ENCODE measurements around the gene TRIM2.
"Not testable (repeated sequence)": the region's sequence is repeated elsewhere in the genome, so short reads cannot be mapped to it uniquely, and the experiment has no call there.

TRIM2 gene

DNA sequence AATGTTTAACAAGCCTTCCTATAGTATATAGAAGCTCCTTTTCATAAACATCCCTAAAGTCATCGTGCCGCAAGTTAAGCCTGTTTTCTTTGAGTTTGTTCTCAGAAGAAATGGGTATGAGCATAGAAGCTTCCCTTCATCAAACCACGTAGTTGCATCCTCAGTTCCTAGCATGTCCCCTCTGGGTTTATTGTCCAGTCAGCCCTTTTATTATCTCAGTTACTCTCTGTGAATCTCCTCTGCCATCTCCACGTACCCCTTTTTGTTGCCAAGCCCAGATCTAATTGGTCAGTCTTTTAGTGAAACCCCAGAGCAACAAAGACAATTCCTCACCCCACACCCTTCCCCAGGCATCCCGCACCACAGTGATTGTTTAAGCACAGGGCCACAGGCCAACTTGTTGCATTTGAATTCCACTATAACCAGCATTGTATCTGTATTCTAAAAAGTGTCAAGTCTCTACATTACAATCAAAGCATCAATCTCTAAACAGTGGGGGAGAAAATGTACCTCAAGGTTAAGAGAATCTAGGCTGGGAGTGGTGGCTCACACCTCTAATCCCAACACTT, 12.4 kb upstream of the TRIM2 start:
- no peak for DNase-seq

DNA sequence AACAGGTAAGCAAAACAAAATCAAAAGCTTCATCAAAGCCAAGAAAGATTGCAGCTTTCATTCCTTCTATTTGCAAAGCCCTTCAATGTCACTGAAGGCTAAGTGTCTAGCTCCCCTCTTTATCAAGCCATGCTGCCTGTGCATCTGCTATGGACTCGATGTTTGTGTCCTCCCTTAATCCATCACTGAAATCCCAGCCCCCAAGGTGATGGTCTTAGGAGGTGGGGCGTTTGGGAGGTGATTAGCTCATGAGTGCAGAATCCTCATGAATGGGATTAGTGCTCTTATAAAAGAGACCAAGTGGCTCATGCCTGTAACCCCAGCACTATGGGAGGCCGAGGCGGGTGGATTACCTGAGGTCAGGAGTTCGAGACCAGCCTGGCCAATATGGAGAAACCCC, 6.9 kb upstream of the TRIM2 start:
- DNase-seq = no peak

DNA sequence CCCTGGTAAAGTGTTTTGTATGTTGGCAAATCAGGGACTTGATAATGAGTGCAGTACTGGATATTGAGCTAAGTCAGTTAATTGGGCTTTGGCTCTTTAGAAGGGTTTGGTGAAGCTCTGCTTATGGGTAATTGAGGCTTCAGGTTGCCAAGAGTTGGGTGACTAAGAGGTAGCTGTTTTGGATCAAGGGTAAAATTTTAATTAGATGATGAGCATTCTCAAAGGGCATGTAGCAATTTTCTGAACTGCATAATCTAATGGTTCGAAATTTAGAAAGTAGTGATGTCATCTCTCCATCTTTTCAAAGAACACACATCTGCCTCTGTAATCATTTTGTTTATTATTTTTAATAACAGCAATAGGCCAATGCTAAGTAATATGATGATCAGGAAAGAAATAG, 5.5 kb upstream of the TRIM2 start:
- DNase-seq = no peak

DNA sequence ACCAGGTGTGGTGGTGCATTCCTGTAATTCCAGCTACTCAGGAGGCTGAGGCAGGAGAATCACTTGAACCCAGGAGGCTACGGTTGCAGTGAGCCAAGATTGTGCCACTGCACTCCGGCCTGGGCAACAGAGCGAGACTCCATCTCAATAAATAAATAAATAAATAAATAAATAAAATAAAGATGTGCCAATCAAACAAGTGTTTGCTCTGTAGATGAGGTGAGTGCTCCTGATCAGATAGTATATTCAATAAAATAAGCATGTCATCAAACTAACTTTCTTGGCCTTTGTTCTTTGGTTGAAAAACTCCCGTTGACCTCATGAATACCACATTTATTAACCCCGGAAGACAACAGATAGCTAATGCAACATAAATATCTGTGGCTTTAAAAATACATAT, 497 bp upstream of the TRIM2 start:
- not testable (repeated sequence) for DNase-seq

DNA sequence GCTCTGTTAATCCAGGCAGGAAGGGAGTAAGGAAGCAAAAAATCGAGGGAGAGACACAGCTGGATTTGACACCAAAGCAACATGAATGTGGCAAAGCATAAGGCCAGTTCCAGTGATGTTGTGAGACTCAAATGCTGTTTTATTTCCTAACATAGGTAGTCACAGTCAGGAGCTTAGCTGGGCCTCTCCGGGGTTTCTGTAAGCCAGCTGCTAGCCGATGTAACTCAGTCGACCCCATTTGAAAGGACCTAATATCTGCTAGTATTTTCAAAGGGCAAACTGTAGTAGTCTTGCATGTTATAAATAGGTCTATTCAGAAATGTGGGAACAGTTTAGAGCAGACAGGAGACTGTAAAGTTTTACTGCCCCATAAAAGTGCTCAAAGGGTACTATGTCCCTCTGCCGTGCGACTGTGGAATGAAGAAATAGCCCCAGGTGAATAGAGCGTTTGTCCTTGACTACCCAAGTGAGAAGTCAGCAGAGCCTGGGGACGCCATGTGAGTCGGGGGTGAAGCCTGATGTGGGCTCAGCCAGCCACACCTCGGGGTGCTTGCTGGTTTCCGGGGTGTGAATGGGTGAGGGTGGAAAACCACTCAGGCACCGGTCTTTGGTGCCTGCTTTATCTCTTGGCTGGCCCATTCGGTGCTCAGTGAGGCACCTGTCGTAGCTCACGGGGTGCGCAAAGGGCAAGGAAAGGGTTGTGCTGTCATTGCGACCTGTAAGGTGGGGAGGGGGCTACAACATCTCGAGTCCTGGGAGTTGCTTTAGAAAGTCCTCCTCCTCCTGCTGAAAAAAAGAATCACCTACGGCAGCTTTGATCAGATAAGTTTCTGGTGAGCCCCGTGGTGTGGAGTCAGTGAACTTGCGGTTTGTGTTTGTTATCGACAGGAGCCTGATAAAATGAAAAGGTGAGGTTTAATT, 745 bp downstream of the TRIM2 start:
- DNase-seq = no peak

DNA sequence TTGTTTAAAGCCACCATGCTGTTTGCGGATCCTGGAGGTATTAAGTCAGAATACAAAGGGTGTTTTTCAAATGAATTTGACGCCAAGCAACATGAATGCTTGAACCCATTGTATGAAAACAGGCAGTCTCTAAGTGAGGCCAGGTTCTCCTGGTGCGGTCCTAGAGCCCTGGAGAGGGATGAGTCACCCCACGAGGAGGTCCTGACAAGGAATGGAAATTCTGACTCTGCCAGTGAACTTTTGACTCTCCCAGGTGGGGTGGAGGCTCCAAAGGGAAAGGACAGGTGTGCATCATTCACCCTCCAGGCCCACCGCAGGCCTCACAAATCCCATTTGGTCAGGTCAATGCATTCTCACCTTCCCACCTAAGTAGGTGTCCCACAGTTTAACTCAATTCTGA, 1.5 kb downstream of the TRIM2 start:
- no peak for DNase-seq

DNA sequence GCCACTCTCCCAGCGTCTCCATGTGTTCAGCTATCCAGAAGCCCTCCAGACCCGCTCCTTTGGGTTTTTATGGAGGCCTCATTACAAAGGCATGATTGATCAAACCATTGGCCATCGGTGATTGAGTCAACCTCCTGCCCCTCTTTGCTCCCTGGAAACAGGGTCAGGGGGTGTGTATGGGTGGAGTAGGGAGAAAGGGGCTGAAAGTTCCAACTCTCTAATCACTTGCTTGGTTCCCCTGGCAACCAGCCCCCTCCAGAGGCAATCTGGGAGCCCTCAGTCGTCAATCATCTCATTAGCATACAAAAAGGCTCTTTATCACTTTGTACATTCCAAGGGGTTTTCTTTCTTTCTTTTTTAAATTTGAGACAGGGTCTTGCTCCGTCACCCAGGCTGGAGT, 2.3 kb downstream of the TRIM2 start:
- no peak for DNase-seq

DNA sequence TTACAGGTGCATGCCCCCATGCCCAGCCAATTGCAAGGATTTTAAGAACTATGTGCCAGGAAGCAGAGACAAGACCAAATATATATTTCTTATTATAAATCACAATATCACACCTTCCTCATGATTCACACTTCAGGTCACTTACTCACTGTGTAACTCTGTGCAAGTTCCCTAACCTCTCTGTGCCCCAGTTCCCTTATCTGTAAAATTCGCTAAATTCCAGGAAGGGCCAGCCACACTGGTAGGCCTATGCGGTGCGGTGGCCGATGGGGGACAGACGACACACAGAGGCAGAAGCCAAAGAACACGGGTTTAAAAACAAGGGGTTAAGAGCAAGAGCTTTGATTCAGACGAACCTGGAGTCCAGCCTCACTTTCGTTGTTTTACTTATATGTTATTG, 2.8 kb downstream of the TRIM2 start:
- DNase-seq = no peak

DNA sequence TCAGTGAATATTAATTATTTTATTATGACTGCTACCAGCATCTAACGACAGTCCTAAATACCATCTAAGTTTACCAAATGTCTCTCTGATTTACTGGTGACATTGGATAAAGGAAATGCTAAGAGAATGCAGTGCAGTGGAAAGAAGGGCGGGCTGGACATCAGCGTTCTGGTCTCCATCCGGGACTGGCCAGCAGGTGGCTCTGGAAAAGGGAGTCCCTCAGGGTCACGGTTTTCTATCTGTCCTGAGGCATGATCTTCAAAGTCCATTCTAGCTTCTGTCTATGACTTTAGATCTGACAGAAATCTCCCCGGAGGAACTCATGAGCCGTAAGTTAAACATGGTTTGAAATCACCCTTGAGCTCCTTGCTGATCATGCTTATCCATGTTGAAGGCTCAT, 3.3 kb downstream of the TRIM2 start:
- no peak for DNase-seq

DNA sequence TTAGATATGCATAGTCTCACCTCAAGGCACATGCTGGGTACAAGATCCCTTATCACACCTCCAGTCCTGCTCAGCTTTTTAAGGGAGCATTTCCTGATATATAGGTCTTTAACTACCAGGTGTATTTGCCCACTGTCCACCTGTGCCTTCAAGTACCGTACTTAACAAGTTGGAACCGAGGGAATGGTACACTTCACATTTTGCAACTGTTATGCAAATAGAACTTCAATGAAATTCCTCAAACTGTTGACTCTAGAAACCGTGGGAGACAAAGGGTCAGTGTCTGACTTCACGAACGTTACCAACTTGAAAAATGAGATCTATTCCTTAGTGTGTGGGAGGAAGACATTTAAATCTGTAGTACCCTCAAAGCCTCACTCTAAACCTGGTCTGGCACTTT, 5.2 kb downstream of the TRIM2 start:
- no peak for DNase-seq

DNA sequence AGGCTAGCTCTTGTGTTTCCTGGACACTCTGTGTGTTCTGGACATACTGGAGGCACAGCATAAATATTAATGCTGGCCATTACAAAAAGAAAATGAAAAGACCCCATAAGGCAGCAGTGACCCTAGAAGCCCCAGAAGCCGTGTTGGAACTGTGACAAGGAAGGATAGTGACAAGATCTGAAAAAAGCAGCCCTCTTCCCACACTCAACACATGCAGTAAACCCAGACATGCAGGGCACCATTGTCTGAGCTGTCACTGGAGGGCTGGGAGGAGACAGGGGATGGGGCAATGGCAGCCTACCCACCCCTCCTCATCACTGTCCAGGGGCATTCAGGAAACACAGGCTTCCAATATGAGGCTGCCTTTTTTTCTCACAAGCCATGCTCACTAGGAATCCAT, 6.5 kb downstream of the TRIM2 start:
- DNase-seq = no peak

DNA sequence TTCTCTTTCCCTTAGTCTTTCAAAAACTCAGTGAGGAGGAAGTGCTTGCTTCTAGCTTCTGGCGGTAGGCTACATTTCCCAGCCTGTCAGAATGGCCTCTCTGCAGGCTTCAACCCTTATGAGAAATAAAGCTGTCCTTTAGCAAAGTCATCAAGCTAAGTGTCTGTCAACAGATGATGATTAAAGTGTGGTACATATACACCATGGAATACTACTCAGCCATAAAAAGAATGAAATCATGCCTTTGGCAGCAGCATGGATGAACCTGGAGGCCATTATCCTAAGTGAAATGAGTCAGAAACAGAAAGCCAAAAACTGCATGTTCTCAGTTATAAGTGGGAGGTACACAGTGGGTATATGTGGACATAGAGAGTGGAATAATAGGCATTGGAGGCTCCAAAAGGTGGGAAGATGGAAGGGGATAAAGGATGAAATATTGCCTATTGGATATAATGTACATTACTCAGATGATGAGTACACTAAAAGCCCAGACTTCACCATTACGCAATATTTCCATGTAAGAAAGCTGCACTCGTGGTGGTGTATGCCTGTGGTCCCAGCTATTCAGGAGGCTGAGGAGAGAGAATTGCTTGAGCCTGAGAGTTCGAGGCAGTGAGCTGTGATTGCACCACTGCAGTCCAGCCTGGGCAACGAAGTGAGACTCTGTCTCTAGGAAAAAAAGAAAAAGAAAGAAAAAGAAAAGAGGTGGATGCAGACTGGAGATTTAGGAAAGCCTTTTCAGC, 7.9 kb downstream of the TRIM2 start:
- DNase-seq = no peak

DNA sequence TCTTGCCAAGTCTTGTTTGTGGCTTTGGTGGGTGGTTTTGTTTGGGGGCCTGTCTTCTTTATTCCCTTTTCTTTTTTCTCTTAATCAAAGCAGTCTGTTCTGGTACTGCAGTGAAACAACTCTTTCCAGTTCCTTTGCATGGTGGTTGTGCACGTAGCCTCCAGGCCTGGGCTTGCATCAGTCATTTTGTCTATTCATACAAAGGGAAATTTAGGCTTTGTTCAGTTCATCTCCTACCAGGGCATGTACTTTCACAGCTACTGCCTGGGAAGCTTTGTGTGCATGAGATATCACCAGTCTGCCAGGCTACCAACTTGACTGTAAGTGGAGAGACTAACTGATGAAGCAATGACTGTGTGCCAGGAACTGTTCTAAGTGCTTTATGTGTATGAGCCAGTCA, 8.5 kb downstream of the TRIM2 start:
- DNase-seq = no peak

DNA sequence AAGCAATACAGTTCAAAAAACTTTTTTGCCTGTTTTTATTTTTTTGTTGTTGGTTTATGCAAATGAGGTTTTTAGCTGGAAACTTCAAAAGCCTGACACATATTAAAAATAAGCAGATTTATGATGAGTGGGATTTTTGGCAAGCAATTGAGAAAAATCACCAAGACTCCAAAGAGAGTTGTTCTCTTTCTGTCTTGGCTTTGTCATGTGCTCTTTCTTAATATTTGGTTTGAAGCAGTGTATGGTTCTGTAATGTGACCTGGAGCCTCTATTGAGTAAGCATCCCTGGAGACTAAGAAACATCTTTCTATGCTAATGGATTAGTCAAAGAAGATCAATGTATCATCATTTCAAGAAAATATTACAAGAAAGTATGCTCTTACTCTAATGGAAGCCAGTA, 11.7 kb downstream of the TRIM2 start:
- DNase-seq = no peak

DNA sequence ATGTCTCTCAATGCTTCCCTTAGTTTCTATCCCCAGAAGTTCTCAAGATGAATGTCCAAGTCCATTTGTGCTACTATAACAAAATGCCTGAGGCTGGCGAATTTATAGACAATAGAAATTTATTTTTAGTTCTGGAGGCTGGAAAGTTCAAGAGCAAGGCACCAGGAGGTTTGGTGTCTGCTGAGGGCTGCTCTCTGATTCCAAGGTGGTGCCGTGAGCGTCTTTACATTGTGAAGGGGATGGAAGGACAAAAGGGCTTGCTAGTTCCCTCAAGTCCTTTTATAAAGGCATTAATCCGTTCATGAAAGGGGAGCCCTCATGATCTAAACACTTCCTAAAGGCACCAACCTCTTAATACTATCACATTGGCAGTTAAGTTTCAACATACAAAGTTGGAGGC, 12.3 kb downstream of the TRIM2 start:
- no peak for DNase-seq

DNA sequence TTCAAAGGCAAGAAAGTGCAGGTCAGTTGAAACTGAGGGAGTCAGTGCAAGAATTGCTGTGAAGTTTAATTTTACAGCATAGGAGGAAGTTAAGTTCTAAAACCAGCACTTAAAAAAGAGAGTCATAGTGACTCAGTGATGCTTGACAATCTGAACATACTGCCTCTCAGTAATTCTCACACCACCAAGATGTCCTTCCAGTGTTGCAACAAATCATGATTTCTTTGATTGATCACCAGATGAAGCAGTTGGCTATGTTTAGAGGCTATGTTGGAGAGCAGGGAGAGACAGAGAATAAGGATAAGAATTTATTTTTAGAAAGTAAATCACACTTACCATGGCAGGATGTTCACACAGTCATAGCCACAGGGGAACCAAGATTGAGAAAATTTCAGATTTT, 13.2 kb downstream of the TRIM2 start:
- DNase-seq = no peak

DNA sequence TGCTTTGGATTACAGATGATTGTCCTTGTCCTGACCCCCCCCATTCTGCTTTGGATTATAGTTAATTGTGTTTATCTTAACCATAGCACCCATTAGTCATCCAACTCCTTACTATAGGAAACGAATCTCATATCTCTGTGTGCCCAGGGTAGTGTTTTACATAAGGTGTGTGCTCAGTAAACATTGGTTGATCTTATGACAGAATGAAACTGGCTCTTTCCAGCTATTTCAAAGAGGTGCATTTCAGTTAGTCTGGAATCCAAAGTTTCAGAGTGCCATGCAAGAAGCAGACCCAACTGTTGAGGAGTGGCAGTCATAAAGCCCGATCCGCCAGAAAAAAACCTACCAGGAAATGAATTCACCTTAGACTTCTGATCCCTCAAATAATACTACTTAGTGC, 14.7 kb downstream of the TRIM2 start:
- no peak for DNase-seq

DNA sequence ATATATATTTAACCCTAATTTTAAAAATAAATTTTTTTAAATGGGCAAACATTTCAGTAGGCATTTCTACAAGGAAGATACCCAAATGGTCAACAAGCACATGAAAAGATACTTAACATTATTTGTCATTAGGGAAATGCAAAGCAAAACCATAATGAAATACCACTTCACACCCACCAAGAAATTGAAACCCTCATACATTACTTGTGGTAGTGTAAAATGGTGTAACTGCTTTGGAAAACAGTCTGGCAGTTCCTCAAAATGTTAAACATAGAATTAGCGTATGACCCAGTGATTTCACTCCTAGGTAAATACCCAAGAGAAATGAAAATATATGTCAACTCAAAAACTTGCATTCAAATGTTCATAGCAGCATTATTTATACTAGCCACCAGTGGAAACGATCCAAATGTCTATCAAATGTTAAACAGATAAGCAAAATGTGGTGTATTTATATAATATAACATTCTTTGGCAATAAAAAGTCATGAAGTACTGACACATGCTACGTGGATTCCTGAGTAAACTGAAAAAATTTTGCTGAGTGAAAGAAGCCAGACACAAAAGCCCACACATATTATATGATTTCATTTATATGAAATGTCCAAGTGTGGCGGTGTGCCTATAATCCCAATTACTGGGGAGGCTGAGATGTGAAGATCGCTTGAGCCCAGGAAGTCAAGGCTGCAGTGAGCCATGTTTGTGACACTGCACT, 16.6 kb downstream of the TRIM2 start:
- DNase-seq = no peak

DNA sequence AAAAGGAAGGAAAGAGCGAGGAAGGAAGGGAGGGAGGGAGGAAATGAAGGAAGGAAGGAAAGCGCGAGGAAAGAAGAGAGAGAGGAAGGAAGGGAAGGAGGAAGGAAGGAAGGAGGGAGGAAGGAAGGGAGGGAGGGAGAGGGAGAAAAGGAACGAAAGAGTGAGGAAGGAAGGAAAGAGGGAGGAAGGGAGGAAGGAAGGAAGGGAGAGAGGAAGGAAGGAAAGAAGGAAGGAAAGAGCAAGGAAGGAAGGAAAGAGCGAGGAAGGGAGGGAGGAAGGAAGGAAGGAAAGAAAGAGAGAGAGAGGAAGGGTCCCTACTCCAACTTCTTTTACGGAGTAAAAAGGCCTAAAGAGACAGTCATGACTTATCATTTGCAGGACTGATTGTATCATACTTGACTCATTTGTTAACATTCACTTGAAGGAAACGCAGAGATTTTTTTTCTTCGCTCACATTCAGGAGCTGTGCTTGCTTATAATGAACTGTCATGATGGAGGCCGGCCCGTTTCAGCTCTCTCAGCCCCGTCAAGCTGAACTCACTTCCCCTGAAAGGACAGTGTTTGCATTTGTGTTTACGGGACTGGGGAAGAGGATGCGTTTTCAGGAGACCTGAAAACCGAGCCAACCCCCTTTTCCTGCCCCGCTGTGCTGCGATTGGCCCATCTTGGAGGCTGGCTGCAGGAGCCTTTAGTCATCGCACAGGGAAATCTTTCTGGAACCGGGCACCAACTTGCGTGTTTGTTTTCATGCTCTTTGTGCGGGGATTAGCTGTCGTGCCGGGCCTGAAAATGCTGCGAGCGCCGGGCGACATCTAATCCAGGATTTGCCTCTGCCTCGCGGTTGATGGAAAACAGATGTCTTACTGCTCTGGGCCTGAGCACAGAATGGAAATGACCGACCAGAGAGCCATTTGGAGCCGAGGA, 17.8 kb downstream of the TRIM2 start:
- DNase-seq = peak; percentile 24

DNA sequence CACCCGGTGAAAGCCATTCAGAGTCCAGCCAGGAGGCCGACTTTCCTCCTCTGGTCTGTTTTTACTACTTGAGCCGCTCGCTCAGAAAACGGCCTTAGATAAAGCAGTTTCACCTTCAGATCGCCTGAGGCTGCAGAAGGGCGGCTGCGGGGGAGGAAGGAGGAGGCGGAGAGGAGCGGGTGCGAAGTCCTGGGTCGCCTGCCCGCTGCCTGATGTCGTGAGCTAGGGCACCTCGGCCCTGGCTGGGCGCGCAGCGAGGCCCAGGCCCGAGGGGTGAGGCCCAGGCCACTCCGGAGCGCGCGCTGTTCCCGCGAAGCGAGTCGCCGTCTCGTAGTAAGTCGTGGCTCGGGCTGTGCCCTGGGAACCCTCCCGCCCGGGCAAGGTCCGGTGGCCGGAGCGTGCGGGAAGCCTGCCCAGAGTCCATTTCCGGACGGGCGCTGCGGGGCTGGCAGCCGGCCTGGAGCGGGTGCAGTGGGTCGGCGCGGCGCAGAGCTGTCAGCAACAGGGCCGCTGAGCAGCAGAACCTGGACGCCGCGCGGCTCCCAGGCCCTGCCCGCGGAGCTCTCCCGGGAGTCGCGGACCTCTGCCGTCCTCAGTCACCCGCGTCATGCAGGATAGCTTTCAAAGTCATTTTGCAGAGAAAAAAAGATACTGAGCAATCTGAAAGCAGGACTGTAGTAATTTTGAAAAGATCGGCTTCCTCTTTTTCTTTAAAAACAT, 18.6 kb downstream of the TRIM2 start:
- no peak for DNase-seq

DNA sequence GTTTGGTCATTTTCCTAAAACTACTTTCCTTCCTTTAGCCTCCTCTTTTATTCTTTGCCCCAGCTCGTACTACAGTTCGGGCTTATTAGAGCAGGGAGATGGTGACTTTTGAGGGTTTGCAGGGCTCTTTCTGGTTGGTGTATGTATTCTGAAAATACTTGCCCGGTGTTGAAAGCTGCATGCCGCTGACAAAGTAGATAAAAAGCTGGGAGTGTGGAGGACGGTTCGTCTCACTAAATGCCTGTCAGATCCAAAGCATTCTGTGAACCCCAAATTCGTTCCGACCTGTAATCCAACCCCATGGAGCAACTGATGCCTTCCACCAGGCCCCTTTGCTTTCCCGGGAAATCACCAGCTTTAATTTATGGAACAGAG, 19.2 kb downstream of the TRIM2 start:
- no peak for DNase-seq

DNA sequence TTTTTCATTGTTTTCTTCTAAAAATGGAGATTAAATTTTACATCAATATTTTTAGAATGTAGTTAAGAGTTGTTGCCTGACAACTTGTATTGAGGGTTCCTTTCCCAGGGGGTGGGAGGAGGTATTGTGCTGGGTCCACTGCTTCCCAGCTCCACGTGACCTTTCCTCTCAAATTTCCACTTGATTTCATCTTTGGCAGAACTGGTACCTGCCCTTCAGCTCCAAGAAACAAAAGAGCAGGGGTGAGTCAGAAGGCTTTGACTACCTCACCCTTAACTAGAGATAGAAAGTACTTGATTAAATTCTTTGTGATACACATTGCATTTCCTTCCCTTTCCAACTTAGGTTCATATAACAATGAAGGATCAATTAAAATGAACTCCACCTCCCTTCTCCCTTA, 19.7 kb downstream of the TRIM2 start:
- DNase-seq = peak; percentile 11

All from NCI-H1105 (cell line).